Hepatocyte (in vitro differentiated cells): ENCODE data around the gene IFT27.

Experiments
- EZH2 ChIP-seq: fragments of 200-600 bp; sonication (generic); IDR thresholded peaks from 2 replicates; pipeline ENCODE4 v1.6.1; 2016; ENCODE audit warnings: antibody characterized with exemption, mild to moderate bottlenecking, borderline replicate concordance
- EZH2phosphoT487 ChIP-seq: fragments of 200-600 bp; sonication (generic); IDR thresholded peaks from one replicate; pipeline ENCODE4 v1.6.1; 2018; ENCODE audit warnings: antibody characterized with exemption, mild to moderate bottlenecking, low read depth, moderate library complexity; ENCODE audit not compliant: unreplicated experiment, severe bottlenecking
- TF ChIP-seq, protein P1 (sequence below): fragments of 200-600 bp; sonication (generic); IDR thresholded peaks from 2 replicates; pipeline ENCODE4 v1.5.1; 2016; ENCODE audit warnings: antibody characterized with exemption, mild to moderate bottlenecking; ENCODE audit not compliant: poor library complexity

DNA sequence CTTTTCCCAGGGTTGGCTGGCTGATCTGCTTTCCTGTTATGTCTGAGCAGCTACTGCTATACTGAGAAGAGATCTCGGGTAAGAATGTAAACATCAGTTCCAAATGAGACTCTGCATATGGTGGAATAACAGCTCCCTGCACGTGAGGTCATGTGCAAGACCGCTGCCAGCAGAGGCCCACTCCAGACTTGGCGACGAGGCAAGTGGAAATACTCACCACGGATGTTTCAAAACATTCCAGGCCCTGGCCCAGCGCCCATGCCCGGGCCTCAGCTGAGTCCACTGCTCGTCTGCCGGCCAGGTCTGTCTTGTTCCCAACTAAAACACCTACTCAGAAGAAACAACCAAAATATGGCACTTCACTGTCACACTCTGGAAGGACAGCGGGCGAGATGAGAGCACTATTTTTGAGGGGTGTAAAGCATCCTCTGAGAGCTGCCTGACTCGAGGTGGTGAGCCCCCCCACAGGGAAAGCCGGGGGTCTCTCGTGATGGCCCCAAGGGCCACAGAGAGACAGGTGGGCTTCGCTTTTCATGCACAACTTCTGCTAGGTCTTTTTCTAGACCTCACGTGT is 13.1 kb downstream of the IFT27 start:
- TF ChIP-seq, protein P1, sequence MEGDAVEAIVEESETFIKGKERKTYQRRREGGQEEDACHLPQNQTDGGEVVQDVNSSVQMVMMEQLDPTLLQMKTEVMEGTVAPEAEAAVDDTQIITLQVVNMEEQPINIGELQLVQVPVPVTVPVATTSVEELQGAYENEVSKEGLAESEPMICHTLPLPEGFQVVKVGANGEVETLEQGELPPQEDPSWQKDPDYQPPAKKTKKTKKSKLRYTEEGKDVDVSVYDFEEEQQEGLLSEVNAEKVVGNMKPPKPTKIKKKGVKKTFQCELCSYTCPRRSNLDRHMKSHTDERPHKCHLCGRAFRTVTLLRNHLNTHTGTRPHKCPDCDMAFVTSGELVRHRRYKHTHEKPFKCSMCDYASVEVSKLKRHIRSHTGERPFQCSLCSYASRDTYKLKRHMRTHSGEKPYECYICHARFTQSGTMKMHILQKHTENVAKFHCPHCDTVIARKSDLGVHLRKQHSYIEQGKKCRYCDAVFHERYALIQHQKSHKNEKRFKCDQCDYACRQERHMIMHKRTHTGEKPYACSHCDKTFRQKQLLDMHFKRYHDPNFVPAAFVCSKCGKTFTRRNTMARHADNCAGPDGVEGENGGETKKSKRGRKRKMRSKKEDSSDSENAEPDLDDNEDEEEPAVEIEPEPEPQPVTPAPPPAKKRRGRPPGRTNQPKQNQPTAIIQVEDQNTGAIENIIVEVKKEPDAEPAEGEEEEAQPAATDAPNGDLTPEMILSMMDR, result no peak
- no peak for TF ChIP-seq EZH2
- no peak for TF ChIP-seq EZH2phosphoT487
